Measurements from ENCODE around the gene HSD3B1. TPM values are rescaled to one million over a fixed set of nuclear protein-coding genes. Genes with fewer than 3 reads are reported as not detected.
A peak's percentile ranks its signal among the peaks of the same experiment; 100 is the strongest.
"Not testable (repeated sequence)": the region's sequence is repeated elsewhere in the genome, so short reads cannot be mapped to it uniquely, and the experiment has no call there.

The HSD3B1 gene
- total RNA-seq, 2 experiments from 2014 or later: not detected

DNA sequence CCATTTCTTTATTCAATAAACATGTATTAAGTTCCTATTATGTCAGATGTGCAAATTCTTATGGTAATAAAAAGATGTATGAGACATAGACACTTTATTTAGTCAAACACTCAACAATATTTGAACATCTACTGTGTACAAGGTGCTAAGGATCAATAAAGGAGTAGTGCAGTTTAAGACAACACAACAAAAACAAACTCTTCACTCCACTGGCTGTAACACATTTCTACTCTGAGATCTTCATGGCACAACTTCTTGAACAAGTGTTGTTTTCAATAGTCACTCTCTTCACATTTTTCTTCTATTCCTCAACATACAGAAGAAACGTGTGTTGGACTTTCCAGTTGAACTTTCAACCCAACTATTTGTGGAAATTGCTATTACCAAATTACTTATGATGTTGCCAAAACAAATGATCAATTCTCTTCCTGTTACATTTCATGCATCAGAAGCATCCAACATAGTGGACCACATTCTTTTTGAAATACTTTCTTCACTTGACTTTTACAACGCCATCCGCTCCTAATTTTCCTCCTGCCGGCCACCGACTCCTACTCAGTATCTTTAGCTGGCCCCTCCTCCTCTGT lies 25.4 kb downstream of the HSD3B1 start:
- Mint-ChIP-seq H3K27me3 (peaks cover 9% of the 10 kb centered on the region), H3K4me3 (no peak overlapping the region), H3K27ac (no peak overlapping the region), H3K9me3 (peaks cover 4% of the 10 kb centered on the region), H3K36me3 (no peaks in the 10 kb centered on the region), H3K4me1 (no peaks in the 10 kb centered on the region)
- DNase-seq: no peak

GRCh38 chr1:119535381-119535780 lies 28.4 kb downstream of the HSD3B1 start:
- H3K4me1 Mint-ChIP-seq: no peaks in the 10 kb centered on the region
- no peak for DNase-seq
- peaks cover 12% of the 10 kb centered on the region for H3K27me3 Mint-ChIP-seq
- peaks cover 1% of the 10 kb centered on the region for H3K9me3 Mint-ChIP-seq
- no peaks in the 10 kb centered on the region for H3K36me3 Mint-ChIP-seq
- no peak overlapping the region for H3K27ac Mint-ChIP-seq
- no peak overlapping the region for H3K4me3 Mint-ChIP-seq

GRCh38 chr1:119537966-119538365 lies 31.0 kb downstream of the HSD3B1 start:
- no peak for DNase-seq
- Mint-ChIP-seq H3K36me3 (no peaks in the 10 kb centered on the region), H3K27me3 (peaks cover 11% of the 10 kb centered on the region), H3K4me1 (no peaks in the 10 kb centered on the region), H3K27ac (no peak overlapping the region), H3K9me3 (no peaks in the 10 kb centered on the region), H3K4me3 (no peak overlapping the region)

- no peaks in the 10 kb centered on the region for H3K4me1 Mint-ChIP-seq
- H3K9me3 Mint-ChIP-seq: no peaks in the 10 kb centered on the region
- peaks cover 20% of the 10 kb centered on the region for H3K27me3 Mint-ChIP-seq
- no peaks in the 10 kb centered on the region for H3K36me3 Mint-ChIP-seq
- H3K27ac Mint-ChIP-seq: no peak overlapping the region
- H3K4me3 Mint-ChIP-seq: no peak overlapping the region
- DNase-seq: no peak
These were observed 32.6 kb downstream of the HSD3B1 start for GRCh38 chr1:119539636-119540035.

- no peaks in the 10 kb centered on the region for H3K9me3 Mint-ChIP-seq
- H3K27me3 Mint-ChIP-seq: peaks cover 20% of the 10 kb centered on the region
- H3K4me1 Mint-ChIP-seq: no peaks in the 10 kb centered on the region
- H3K27ac Mint-ChIP-seq: no peak overlapping the region
- DNase-seq: no peak
- H3K36me3 Mint-ChIP-seq: no peaks in the 10 kb centered on the region
- H3K4me3 Mint-ChIP-seq: no peak overlapping the region
These were observed 34.4 kb downstream of the HSD3B1 start for GRCh38 chr1:119541389-119541788.

DNA sequence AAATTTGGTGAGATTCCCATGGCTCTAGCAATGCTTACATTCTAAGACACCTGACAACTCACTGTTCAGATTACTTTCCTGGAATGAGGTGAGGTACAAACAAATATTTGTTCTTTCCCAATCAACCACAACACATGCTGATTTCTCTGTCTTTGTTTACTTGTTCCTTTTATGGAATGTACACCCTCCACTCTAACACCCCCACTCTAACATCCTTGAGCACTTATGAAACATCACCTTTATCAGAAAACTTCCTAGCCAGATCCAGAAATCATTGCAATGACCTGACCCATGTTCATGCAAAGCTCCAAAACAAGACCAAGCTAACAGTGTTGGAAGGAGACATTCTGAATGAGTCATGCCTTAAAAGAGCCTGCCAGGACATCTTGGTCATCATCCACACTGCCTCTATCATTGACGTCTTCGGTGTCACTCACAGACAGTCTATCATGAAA lies 35.5 kb downstream of the HSD3B1 start:
- Mint-ChIP-seq H3K4me3 (no peak overlapping the region), H3K36me3 (no peaks in the 10 kb centered on the region), H3K4me1 (no peaks in the 10 kb centered on the region), H3K27me3 (peaks cover 20% of the 10 kb centered on the region), H3K27ac (no peak overlapping the region), H3K9me3 (no peaks in the 10 kb centered on the region)
- DNase-seq: no peak

DNA sequence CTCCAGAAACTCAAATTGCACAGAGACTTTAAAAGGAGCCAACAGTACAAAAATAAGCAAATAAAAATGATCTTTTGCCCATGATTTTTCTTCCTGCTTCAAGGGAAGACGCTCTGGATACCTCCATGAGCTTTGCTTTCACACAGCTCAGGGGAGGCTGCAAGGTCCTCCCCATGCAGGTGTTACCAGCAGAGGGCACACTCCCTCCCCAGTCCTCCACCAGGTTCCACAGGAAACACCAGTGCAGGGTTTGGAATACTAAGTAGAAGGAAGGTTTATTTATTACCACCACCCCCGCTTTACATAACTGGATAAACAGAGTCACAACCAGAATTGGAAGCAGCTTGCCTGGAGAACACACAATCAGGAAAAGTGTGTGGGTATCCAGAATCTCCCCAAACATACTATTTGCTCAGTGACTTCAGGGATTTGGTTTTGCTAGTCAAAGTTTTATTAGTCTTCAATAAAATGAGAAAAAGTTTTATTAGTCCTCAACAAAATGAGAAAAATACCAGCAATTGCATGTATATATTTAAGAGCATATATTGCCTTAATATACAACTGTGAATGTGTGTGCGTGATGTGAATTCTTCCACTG lies 37.3 kb downstream of the HSD3B1 start:
- DNase-seq: no peak
- no peaks in the 10 kb centered on the region for H3K9me3 Mint-ChIP-seq
- no peak overlapping the region for H3K27ac Mint-ChIP-seq
- no peaks in the 10 kb centered on the region for H3K4me1 Mint-ChIP-seq
- H3K4me3 Mint-ChIP-seq: no peak overlapping the region
- H3K36me3 Mint-ChIP-seq: no peaks in the 10 kb centered on the region
- H3K27me3 Mint-ChIP-seq: peaks cover 18% of the 10 kb centered on the region

DNA sequence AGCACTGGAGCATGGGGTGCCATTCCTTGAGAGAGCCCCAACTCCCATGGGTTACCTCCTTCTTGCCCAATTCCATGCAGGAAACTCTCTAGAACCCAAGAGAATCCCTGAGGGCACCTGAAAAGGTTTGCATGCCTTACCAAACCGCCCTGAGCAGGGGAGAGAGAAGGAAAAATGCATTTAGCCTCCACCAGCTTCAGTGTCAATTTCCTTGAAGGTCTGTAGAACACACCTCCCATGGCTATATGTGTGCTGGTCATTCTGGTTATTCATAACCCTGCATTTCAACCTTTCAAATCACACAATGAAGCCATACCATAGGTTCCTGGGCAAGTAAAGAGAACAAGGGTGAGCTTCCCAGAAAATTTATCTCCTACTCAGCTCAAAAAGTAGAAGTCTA lies 39.6 kb downstream of the HSD3B1 start:
- no peak overlapping the region for H3K27ac Mint-ChIP-seq
- no peaks in the 10 kb centered on the region for H3K36me3 Mint-ChIP-seq
- no peaks in the 10 kb centered on the region for H3K4me1 Mint-ChIP-seq
- H3K4me3 Mint-ChIP-seq: no peak overlapping the region
- peaks cover 18% of the 10 kb centered on the region for H3K27me3 Mint-ChIP-seq
- H3K9me3 Mint-ChIP-seq: no peaks in the 10 kb centered on the region
- DNase-seq: no peak

GRCh38 chr1:119547306-119547705 lies 40.3 kb downstream of the HSD3B1 start:
- Mint-ChIP-seq H3K9me3 (no peaks in the 10 kb centered on the region), H3K4me3 (no peak overlapping the region), H3K4me1 (no peaks in the 10 kb centered on the region), H3K27me3 (peaks cover 17% of the 10 kb centered on the region), H3K36me3 (no peaks in the 10 kb centered on the region), H3K27ac (no peak overlapping the region)
- no peak for DNase-seq

DNA sequence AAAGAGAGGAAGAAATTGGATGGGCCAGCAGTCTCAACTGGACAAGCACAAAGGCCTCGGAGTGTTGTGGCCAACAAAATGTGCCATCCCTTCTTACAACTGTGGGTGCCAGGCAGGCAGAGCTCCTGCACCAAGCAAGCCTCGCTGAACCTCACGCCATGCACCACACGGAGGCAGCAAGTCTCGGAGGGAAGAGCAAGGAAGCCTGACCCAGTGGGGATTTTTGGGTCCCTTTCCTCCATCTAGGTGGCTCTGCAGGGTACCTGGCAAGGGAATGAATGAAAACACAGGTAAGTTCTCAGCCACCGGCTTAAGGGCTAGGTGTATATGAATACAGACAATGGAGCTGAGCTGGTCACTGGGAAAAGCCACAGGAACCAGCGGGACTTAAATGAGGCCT lies 40.8 kb downstream of the HSD3B1 start:
- H3K9me3 Mint-ChIP-seq: no peaks in the 10 kb centered on the region
- no peak overlapping the region for H3K4me3 Mint-ChIP-seq
- DNase-seq: no peak
- H3K36me3 Mint-ChIP-seq: no peaks in the 10 kb centered on the region
- no peak overlapping the region for H3K27ac Mint-ChIP-seq
- H3K4me1 Mint-ChIP-seq: no peaks in the 10 kb centered on the region
- peaks cover 12% of the 10 kb centered on the region for H3K27me3 Mint-ChIP-seq

GRCh38 chr1:119549719-119550132 lies 42.7 kb downstream of the HSD3B1 start:
- Mint-ChIP-seq H3K9me3 (no peaks in the 10 kb centered on the region), H3K27me3 (no peaks in the 10 kb centered on the region)
- DNase-seq: peak; percentile 12

GRCh38 chr1:119550381-119550780 lies 43.4 kb downstream of the HSD3B1 start:
- Mint-ChIP-seq H3K4me3 (no peak overlapping the region), H3K4me1 (no peaks in the 10 kb centered on the region), H3K9me3 (no peaks in the 10 kb centered on the region), H3K36me3 (no peaks in the 10 kb centered on the region), H3K27ac (no peak overlapping the region), H3K27me3 (no peaks in the 10 kb centered on the region)
- DNase-seq: no peak

More at GRCh38 chr1:119549719-119550132, 42.7 kb downstream of the HSD3B1 start:
- no peak overlapping the region for H3K4me3 Mint-ChIP-seq
- no peaks in the 10 kb centered on the region for H3K36me3 Mint-ChIP-seq
- H3K27ac Mint-ChIP-seq: no peak overlapping the region
- H3K4me1 Mint-ChIP-seq: no peaks in the 10 kb centered on the region

- Mint-ChIP-seq H3K4me1 (no peaks in the 10 kb centered on the region), H3K36me3 (no peaks in the 10 kb centered on the region), H3K9me3 (no peaks in the 10 kb centered on the region), H3K4me3 (no peak overlapping the region), H3K27me3 (no peaks in the 10 kb centered on the region), H3K27ac (no peak overlapping the region)
- no peak for DNase-seq
These were observed 44.2 kb downstream of the HSD3B1 start for GRCh38 chr1:119551218-119551617.

GRCh38 chr1:119552656-119553055 lies 45.6 kb downstream of the HSD3B1 start:
- H3K9me3 Mint-ChIP-seq, DNase-seq, H3K27ac Mint-ChIP-seq, H3K4me3 Mint-ChIP-seq, H3K36me3 Mint-ChIP-seq, H3K4me1 Mint-ChIP-seq, H3K27me3 Mint-ChIP-seq: not testable (repeated sequence)

DNA sequence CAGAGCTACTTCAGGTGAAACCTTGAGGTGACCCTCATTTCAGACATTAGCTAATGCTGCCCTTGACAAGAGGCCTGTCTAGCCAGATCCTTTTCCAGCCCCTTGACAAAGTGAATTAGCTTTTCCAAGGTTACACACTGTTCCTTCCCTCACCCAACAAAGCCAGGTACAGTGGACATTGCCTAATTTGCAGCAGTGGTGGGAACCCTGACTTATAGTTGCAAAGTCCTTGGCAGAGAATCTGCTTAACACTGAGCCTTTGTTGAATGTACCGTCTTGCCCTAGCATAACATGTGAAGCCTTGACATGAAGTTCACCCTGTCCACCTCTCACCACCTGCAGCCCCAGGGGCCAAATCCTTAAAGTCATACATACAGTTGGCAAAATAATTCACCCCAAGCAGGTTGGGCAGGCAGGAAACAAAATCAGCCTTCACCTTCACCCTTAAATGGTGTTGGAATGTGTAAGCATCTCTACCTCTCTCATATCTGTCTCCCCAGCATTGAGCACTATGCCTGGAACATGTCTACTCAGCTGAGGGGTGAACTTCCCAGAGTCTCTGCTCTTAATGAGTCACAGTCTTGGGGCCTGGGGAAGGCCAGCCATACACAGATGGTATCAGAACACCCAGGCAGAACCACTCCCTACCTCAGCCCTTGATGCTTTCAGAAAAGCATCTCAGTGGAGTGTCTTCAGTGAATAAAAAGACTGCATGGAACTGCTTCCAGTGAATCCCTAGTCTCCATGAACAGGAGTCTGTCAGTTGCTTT lies 46.5 kb downstream of the HSD3B1 start:
- not testable (repeated sequence) for H3K27ac Mint-ChIP-seq, H3K4me1 Mint-ChIP-seq, DNase-seq, H3K27me3 Mint-ChIP-seq, H3K4me3 Mint-ChIP-seq, H3K9me3 Mint-ChIP-seq, H3K36me3 Mint-ChIP-seq

DNA sequence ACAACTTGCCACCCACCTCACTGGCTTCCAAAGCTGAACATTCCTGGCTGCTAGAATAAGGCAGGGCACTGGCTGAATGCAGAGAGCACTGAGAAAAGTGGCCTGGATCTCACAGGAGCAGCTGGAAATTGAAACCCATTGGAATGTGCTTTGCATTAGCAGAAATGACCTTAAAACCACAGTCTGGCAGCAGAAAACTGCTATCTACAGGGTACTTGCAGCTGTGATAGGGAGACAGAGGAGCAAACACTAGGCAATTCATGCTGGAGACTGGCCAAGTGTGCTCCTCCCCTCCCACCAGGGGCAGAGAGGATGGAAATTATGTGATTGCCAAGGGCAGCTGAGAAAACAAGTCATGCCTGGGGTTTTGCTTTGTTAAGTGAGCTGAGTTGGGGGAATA lies 47.2 kb downstream of the HSD3B1 start:
- H3K27me3 Mint-ChIP-seq: no peaks in the 10 kb centered on the region
- DNase-seq: no peak
- H3K4me3 Mint-ChIP-seq: no peak overlapping the region
- no peak overlapping the region for H3K27ac Mint-ChIP-seq
- H3K9me3 Mint-ChIP-seq: no peaks in the 10 kb centered on the region
- no peaks in the 10 kb centered on the region for H3K4me1 Mint-ChIP-seq
- no peaks in the 10 kb centered on the region for H3K36me3 Mint-ChIP-seq
